Epithelial cell of proximal tubule (primary cell): ENCODE measurements around the gene NDP. TPM values are rescaled to one million over a fixed set of nuclear protein-coding genes. Genes with fewer than 3 reads are reported as not detected.

Experiments
- DNase-seq: peaks from one replicate; pipeline ENCODE4 v3.0.0-alpha.2; 2011; ENCODE audit warnings: low read depth
- H3K4me3 ChIP-seq: 2 replicates; pipeline ENCODE4 v1.5.1; 2011; ENCODE audit warnings: low read depth, mild to moderate bottlenecking, low read length
- total RNA-seq: library from RNA; depleted of rRNA; stranded (reverse); fragments of >200 nt; gene quantifications from 2 replicates; pipeline ENCODE4 v1.2.3, GENCODE V29; 2015
- TF ChIP-seq, protein P1 (sequence below): conservative IDR thresholded peaks from 2 replicates; pipeline ENCODE4 v1.5.1; 2012; ENCODE audit warnings: low read depth, mild to moderate bottlenecking, low read length

Gene NDP
- total RNA-seq, 1 donor from 2014 or later: not detected

DNA sequence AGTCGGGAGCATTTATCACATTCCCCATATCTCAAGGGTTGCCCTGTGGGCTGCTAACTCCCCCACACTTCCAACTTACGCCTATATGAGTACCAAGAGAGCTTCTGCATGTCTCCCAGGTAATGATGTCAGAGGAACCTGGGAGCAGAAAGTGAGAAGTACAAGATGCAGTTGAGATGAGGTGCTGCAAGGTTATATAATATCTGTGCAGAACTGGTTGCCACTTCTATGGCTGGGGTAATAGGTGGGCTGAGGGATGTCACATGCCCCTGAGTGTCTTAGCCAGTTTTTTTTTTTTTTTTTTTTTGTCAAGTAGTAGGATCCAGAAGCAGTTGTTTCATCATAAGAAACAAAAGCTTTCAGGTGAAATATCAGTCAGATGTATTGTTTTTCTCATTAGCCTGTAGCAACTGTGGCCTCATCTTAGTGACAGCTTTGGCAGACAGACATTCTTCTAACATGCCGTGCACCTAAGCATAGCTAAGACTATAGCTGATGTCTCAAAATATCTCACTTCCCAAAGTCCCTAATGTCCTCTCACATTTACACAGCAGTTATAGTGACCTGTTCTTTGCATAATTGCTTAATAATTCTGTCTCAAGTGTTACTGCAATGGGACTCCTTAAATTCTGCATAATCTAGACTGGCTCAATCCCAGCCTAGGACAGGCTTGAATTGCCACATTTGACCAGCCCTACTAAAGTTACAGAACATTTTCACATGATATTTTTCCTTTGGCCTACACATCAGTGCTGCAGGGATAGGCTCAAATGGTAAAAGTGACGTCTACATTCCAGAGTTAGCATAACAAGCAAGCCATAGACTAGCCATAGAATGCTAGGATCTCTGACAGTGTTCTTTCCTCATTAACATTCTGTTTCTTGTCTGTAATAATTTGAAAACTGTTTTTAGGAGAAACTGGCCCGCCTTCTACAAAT, 73.0 kb downstream of the NDP start:
- DNase-seq: no peak
- no peak overlapping the region for H3K4me3 ChIP-seq
- TF ChIP-seq, protein P1, sequence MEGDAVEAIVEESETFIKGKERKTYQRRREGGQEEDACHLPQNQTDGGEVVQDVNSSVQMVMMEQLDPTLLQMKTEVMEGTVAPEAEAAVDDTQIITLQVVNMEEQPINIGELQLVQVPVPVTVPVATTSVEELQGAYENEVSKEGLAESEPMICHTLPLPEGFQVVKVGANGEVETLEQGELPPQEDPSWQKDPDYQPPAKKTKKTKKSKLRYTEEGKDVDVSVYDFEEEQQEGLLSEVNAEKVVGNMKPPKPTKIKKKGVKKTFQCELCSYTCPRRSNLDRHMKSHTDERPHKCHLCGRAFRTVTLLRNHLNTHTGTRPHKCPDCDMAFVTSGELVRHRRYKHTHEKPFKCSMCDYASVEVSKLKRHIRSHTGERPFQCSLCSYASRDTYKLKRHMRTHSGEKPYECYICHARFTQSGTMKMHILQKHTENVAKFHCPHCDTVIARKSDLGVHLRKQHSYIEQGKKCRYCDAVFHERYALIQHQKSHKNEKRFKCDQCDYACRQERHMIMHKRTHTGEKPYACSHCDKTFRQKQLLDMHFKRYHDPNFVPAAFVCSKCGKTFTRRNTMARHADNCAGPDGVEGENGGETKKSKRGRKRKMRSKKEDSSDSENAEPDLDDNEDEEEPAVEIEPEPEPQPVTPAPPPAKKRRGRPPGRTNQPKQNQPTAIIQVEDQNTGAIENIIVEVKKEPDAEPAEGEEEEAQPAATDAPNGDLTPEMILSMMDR: no peak

Other genes starting within 250 kb of the NDP start
- 0.14 and 1.9 TPM in 2 replicates for gene MAOB, start 90.9 kb downstream of the NDP start, total RNA-seq